ENCODE results near the gene RAI1. TPM values are rescaled to one million over a fixed set of nuclear protein-coding genes. Genes with fewer than 3 reads are reported as not detected.
"Not testable (repeated sequence)": the region's sequence is repeated elsewhere in the genome, so short reads cannot be mapped to it uniquely, and the experiment has no call there.

RAI1 gene
- total RNA-seq, 2 experiments from 2014 or later, result 10.5 to 11.0 TPM

- intact Hi-C loops (cut with micrococcal nuclease), result loop anchor here (10.0 kb wide), 1 partner anchor 82 kb away; the partner anchor contains the start of gene PEMT
- Mint-ChIP-seq H3K9me3 (no peaks in the 10 kb centered on the region), H3K4me3 (no peak overlapping the region), H3K27ac (peak overlapping the region; percentile 35), H3K27me3 (no peaks in the 10 kb centered on the region), H3K36me3 (no peaks in the 10 kb centered on the region), H3K4me1 (ENCODE audit: low read depth) (peaks cover 20% of the 10 kb centered on the region)
- DNase-seq, result no peak
- ChIA-PET POLR2A (no interaction called here), CTCF (interaction anchor here (0.8 to 1.5 kb wide), 2 partner anchors 35 to 184 kb away, joined by 3 to 5 read pairs; no protein-coding TSS in a partner anchor)
These were observed 4.5 kb upstream of the RAI1 start for GRCh38 chr17:17676752-17677151.

- Mint-ChIP-seq H3K4me3 (no peak overlapping the region), H3K27me3 (no peaks in the 10 kb centered on the region), H3K4me1 (ENCODE audit: low read depth) (peaks cover 20% of the 10 kb centered on the region), H3K36me3 (no peaks in the 10 kb centered on the region), H3K9me3 (no peaks in the 10 kb centered on the region), H3K27ac (no peak overlapping the region)
- intact Hi-C loops (cut with micrococcal nuclease), result loop anchor here (10.0 kb wide), 1 partner anchor 83 kb away; the partner anchor contains the start of gene PEMT
- ChIA-PET POLR2A (no interaction called here), CTCF (interaction anchor here (0.8 to 3.6 kb wide), 4 partner anchors 35 to 183 kb away, joined by 3 to 16 read pairs (median 4); no protein-coding TSS in a partner anchor)
- DNase-seq, result no peak
These were observed 3.8 kb upstream of the RAI1 start for GRCh38 chr17:17677299-17678040.

- H3K9me3 Mint-ChIP-seq, H3K4me3 Mint-ChIP-seq, POLR2A ChIA-PET, DNase-seq, H3K36me3 Mint-ChIP-seq, H3K27ac Mint-ChIP-seq, H3K27me3 Mint-ChIP-seq: not testable (repeated sequence)
- CTCF ChIA-PET, result interaction anchor here (0.8 to 3.6 kb wide), 3 partner anchors 108 to 182 kb away, joined by 3 to 16 read pairs (median 5); no protein-coding TSS in a partner anchor
- intact Hi-C loops (cut with micrococcal nuclease), result loop anchor here (10.0 kb wide), 1 partner anchor 83 kb away; the partner anchor contains the start of gene PEMT
- peaks cover 16% of the 10 kb centered on the region for H3K4me1 Mint-ChIP-seq (ENCODE audit: low read depth)
These were observed 3.1 kb upstream of the RAI1 start for GRCh38 chr17:17678063-17678699.

- no peak for DNase-seq
- intact Hi-C loops (cut with micrococcal nuclease), result loop anchor here (10.0 kb wide), 1 partner anchor 84 kb away; the partner anchor contains the start of gene PEMT
- no peaks in the 10 kb centered on the region for H3K9me3 Mint-ChIP-seq
- peak overlapping the region; percentile 11 for H3K27ac Mint-ChIP-seq
- no peak overlapping the region for H3K4me3 Mint-ChIP-seq
- ChIA-PET POLR2A (no interaction called here), CTCF (interaction anchor here (1.1 to 3.6 kb wide), 9 partner anchors 11 to 354 kb away, joined by 3 to 21 read pairs (median 13); no protein-coding TSS in a partner anchor)
- H3K27me3 Mint-ChIP-seq, result no peaks in the 10 kb centered on the region
- H3K4me1 Mint-ChIP-seq (ENCODE audit: low read depth), result peaks cover 25% of the 10 kb centered on the region
- H3K36me3 Mint-ChIP-seq, result no peaks in the 10 kb centered on the region
These were observed 2.0 kb upstream of the RAI1 start for GRCh38 chr17:17679243-17679642.

- POLR2A ChIA-PET, result no interaction called here
- Mint-ChIP-seq H3K4me1 (ENCODE audit: low read depth) (peaks cover 25% of the 10 kb centered on the region), H3K27me3 (no peaks in the 10 kb centered on the region), H3K9me3 (no peaks in the 10 kb centered on the region), H3K36me3 (no peaks in the 10 kb centered on the region), H3K27ac (no peak overlapping the region), H3K4me3 (no peak overlapping the region)
- no peak for DNase-seq
- CTCF ChIA-PET, result interaction anchor here (0.8 to 3.6 kb wide), 11 partner anchors 11 to 354 kb away, joined by 3 to 21 read pairs (median 6); no protein-coding TSS in a partner anchor
- intact Hi-C loops (cut with micrococcal nuclease), result loop anchor here (5.0 to 10.0 kb wide), 3 partner anchors 85 to 158 kb away; partner anchors contain the start of genes PEMT and SREBF1
These were observed 1.5 kb upstream of the RAI1 start for GRCh38 chr17:17679748-17680147.

GRCh38 chr17:17680477-17681186 lies 626 bp upstream of the RAI1 start:
- no peak for DNase-seq
- ChIA-PET POLR2A (no interaction called here), CTCF (interaction anchor here (0.6 to 3.6 kb wide), 16 partner anchors 8 to 357 kb away, joined by 3 to 21 read pairs (median 4); no protein-coding TSS in a partner anchor)
- Mint-ChIP-seq H3K9me3 (no peaks in the 10 kb centered on the region), H3K27me3 (no peaks in the 10 kb centered on the region), H3K4me3 (peak overlapping the region; percentile 20), H3K4me1 (ENCODE audit: low read depth) (peaks cover 27% of the 10 kb centered on the region), H3K27ac (no peak overlapping the region), H3K36me3 (no peaks in the 10 kb centered on the region)
- intact Hi-C loops (cut with micrococcal nuclease), result loop anchor here (1.0 to 5.0 kb wide), 5 partner anchors 102 to 353 kb away; partner anchors contain the start of gene SREBF1

- peak; percentile 43 for DNase-seq
- Mint-ChIP-seq H3K27me3 (no peaks in the 10 kb centered on the region), H3K4me3 (peak overlapping the region; percentile 87), H3K9me3 (no peaks in the 10 kb centered on the region), H3K36me3 (no peaks in the 10 kb centered on the region), H3K27ac (peak overlapping the region; percentile 78), H3K4me1 (ENCODE audit: low read depth) (peaks cover 21% of the 10 kb centered on the region)
- CTCF ChIA-PET, result interaction anchor here (0.8 to 3.6 kb wide), 15 partner anchors 9 to 352 kb away, joined by 3 to 19 read pairs (median 4); partner anchors contain the start of gene RASD1
- intact Hi-C loops (cut with micrococcal nuclease), result loop anchor here (1.0 to 5.0 kb wide), 7 partner anchors 70 to 357 kb away; partner anchors contain the start of genes ATPAF2, GID4 and SREBF1
- POLR2A ChIA-PET, result interaction anchor here (0.7 to 1.4 kb wide), 4 partner anchors 9 to 237 kb away, joined by 3 to 6 read pairs (median 4); no protein-coding TSS in a partner anchor
These were observed 560 bp downstream of the RAI1 start for GRCh38 chr17:17681744-17682292.

- POLR2A ChIA-PET, result interaction anchor here (0.8 to 1.4 kb wide), 3 partner anchors 9 to 237 kb away, joined by 3 to 6 read pairs (median 5); no protein-coding TSS in a partner anchor
- peak overlapping the region; percentile 81 for H3K27ac Mint-ChIP-seq
- H3K9me3 Mint-ChIP-seq, result no peaks in the 10 kb centered on the region
- intact Hi-C loops (cut with micrococcal nuclease), result loop anchor here (1.0 to 5.0 kb wide), 4 partner anchors 70 to 356 kb away; partner anchors contain the start of genes ATPAF2, GID4 and SREBF1
- H3K4me3 Mint-ChIP-seq, result peak overlapping the region; percentile 87
- H3K27me3 Mint-ChIP-seq, result no peaks in the 10 kb centered on the region
- CTCF ChIA-PET, result interaction anchor here (0.8 to 3.6 kb wide), 15 partner anchors 8 to 352 kb away, joined by 3 to 19 read pairs (median 4); partner anchors contain the start of gene RASD1
- no peaks in the 10 kb centered on the region for H3K36me3 Mint-ChIP-seq
- DNase-seq, result peak; percentile 69
- peaks cover 19% of the 10 kb centered on the region for H3K4me1 Mint-ChIP-seq (ENCODE audit: low read depth)
These were observed 1.1 kb downstream of the RAI1 start for GRCh38 chr17:17682293-17682736.

GRCh38 chr17:17682737-17683680 lies 1.8 kb downstream of the RAI1 start:
- Mint-ChIP-seq H3K9me3 (no peaks in the 10 kb centered on the region), H3K4me3 (peak overlapping the region; percentile 87), H3K27me3 (no peaks in the 10 kb centered on the region), H3K4me1 (ENCODE audit: low read depth) (peaks cover 19% of the 10 kb centered on the region), H3K27ac (peak overlapping the region; percentile 81), H3K36me3 (no peaks in the 10 kb centered on the region)
- ChIA-PET CTCF (interaction anchor here (0.7 to 3.6 kb wide), 11 partner anchors 8 to 351 kb away, joined by 3 to 19 read pairs (median 4); no protein-coding TSS in a partner anchor), POLR2A (interaction anchor here (1.2 to 1.4 kb wide), 2 partner anchors 10 to 11 kb away, joined by 5 to 6 read pairs; no protein-coding TSS in a partner anchor)
- intact Hi-C loops (cut with micrococcal nuclease), result loop anchor here (1.0 to 5.0 kb wide), 4 partner anchors 69 to 356 kb away; partner anchors contain the start of genes ATPAF2, GID4 and SREBF1
- DNase-seq, result peak; percentile 73

Measured in activated CD4-positive, alpha-beta memory T cell treated with anti-CD3 and anti-CD28 coated beads for 36 hours (primary cell).